ENCODE measurements around the gene OPN1MW.
"Not testable (repeated sequence)": the region's sequence is repeated elsewhere in the genome, so short reads cannot be mapped to it uniquely, and the experiment has no call there.

OPN1MW gene

GRCh38 chrX:154156221-154156620 lies 26.2 kb upstream of the OPN1MW start:
- H3K9ac ChIP-seq (ENCODE audit: low read length); H2AFZ ChIP-seq (ENCODE audit: low read depth, low read length): not testable (repeated sequence)

DNA sequence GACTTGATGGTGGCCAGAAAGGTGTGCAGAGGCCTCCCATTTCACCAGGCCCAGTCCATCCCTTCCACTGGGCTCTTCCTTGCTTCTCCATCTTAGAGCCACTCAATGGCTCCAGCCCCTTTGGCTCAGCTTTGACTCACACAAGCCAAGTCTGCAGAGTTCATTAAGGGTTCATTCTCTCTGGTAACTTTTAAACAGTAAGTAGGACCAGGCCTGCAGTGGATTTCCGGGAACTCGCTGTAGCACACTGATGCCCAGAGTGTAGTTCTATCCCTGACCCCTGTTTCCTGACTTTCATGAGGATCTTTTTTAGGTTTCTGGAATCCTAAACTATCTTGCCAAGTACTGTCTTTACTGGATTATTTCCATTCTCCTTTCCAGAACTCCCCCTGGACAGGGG lies 25.2 kb upstream of the OPN1MW start:
- not testable (repeated sequence) for H3K4me3 ChIP-seq (ENCODE audit: low read length); H4K20me1 ChIP-seq (ENCODE audit: insufficient read depth, low read length); H3K79me2 ChIP-seq (ENCODE audit: low read length); H3K9me3 ChIP-seq (ENCODE audit: insufficient read depth, low read length); H3K9ac ChIP-seq (ENCODE audit: low read length); H3K36me3 ChIP-seq (replicated peaks; ENCODE audit: low read depth, low read length); H3K27ac ChIP-seq (ENCODE audit: low read length); H3K4me2 ChIP-seq (ENCODE audit: low read length); H2AFZ ChIP-seq (ENCODE audit: low read depth, low read length); H3K27me3 ChIP-seq (ENCODE audit: low read depth, low read length); H3K4me1 ChIP-seq (ENCODE audit: low read length)

More at GRCh38 chrX:154156221-154156620, 26.2 kb upstream of the OPN1MW start:
- not testable (repeated sequence) for H4K20me1 ChIP-seq (ENCODE audit: insufficient read depth, low read length); H3K9me3 ChIP-seq (ENCODE audit: insufficient read depth, low read length); H3K4me2 ChIP-seq (ENCODE audit: low read length); H3K27me3 ChIP-seq (ENCODE audit: low read depth, low read length); H3K79me2 ChIP-seq (ENCODE audit: low read length); H3K36me3 ChIP-seq (replicated peaks; ENCODE audit: low read depth, low read length); H3K4me3 ChIP-seq (ENCODE audit: low read length); H3K4me1 ChIP-seq (ENCODE audit: low read length); H3K27ac ChIP-seq (ENCODE audit: low read length)

DNA sequence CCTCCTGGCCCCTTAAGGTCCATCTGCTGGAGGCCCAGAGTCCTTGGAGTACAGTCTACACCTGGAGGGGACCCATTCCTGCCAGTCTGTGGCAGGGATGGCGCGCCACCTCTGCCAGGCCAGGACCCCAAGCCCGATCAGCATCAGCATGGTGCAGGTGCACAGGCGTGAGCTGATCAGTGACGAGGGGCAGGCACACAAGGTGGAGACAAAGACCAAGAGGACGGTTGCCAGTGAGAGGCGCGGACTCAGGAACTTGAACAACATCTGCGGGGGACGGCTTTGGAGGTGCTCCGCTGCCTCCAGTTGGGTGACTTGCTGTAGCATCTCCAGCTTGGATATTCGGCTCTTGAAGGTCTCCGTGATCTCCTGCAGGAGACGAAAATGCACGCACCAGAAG lies 23.1 kb upstream of the OPN1MW start:
- not testable (repeated sequence) for H3K36me3 ChIP-seq (replicated peaks; ENCODE audit: low read depth, low read length); H2AFZ ChIP-seq (ENCODE audit: low read depth, low read length); H3K9me3 ChIP-seq (ENCODE audit: insufficient read depth, low read length); H3K27ac ChIP-seq (ENCODE audit: low read length); H3K27me3 ChIP-seq (ENCODE audit: low read depth, low read length); H3K4me2 ChIP-seq (ENCODE audit: low read length); H3K79me2 ChIP-seq (ENCODE audit: low read length); H3K4me3 ChIP-seq (ENCODE audit: low read length); H3K9ac ChIP-seq (ENCODE audit: low read length); H3K4me1 ChIP-seq (ENCODE audit: low read length); H4K20me1 ChIP-seq (ENCODE audit: insufficient read depth, low read length)

DNA sequence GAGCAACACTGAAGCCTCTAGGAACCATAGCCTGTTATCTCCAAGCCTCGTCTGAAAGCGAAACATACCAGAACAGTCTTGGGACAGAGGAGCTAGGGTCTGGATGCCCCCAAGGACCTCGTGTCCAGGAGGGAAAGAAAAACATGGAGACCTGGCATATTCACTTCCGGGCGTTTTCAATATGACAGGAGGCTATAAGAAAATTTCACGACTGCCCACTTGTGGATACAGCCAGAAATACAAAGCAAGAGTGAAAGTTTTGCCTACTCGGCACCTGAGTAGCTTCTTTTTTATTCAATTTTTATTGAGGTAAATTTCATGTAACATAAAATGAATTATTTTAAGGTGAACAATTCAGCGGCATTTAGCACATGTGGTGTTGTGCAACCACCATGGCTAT lies 17.5 kb upstream of the OPN1MW start:
- not testable (repeated sequence) for H4K20me1 ChIP-seq (ENCODE audit: insufficient read depth, low read length); H3K36me3 ChIP-seq (replicated peaks; ENCODE audit: low read depth, low read length); H3K4me3 ChIP-seq (ENCODE audit: low read length); H3K27ac ChIP-seq (ENCODE audit: low read length); H3K9ac ChIP-seq (ENCODE audit: low read length); H3K27me3 ChIP-seq (ENCODE audit: low read depth, low read length); H3K9me3 ChIP-seq (ENCODE audit: insufficient read depth, low read length); H3K4me1 ChIP-seq (ENCODE audit: low read length); H3K4me2 ChIP-seq (ENCODE audit: low read length); H3K79me2 ChIP-seq (ENCODE audit: low read length); H2AFZ ChIP-seq (ENCODE audit: low read depth, low read length)

- not testable (repeated sequence) for H3K27ac ChIP-seq (ENCODE audit: low read length); H3K36me3 ChIP-seq (replicated peaks; ENCODE audit: low read depth, low read length); H3K4me1 ChIP-seq (ENCODE audit: low read length); H2AFZ ChIP-seq (ENCODE audit: low read depth, low read length); H3K9me3 ChIP-seq (ENCODE audit: insufficient read depth, low read length); H3K27me3 ChIP-seq (ENCODE audit: low read depth, low read length); H3K9ac ChIP-seq (ENCODE audit: low read length); H3K79me2 ChIP-seq (ENCODE audit: low read length); H3K4me3 ChIP-seq (ENCODE audit: low read length); H4K20me1 ChIP-seq (ENCODE audit: insufficient read depth, low read length); H3K4me2 ChIP-seq (ENCODE audit: low read length)
These were observed 14.0 kb upstream of the OPN1MW start for GRCh38 chrX:154168384-154168783.

GRCh38 chrX:154172535-154172943 lies 9.9 kb upstream of the OPN1MW start:
- not testable (repeated sequence) for H3K9ac ChIP-seq (ENCODE audit: low read length); H3K27me3 ChIP-seq (ENCODE audit: low read depth, low read length); H3K4me2 ChIP-seq (ENCODE audit: low read length); H2AFZ ChIP-seq (ENCODE audit: low read depth, low read length); H3K79me2 ChIP-seq (ENCODE audit: low read length); H3K27ac ChIP-seq (ENCODE audit: low read length); H3K9me3 ChIP-seq (ENCODE audit: insufficient read depth, low read length); H4K20me1 ChIP-seq (ENCODE audit: insufficient read depth, low read length); H3K4me3 ChIP-seq (ENCODE audit: low read length); H3K36me3 ChIP-seq (replicated peaks; ENCODE audit: low read depth, low read length); H3K4me1 ChIP-seq (ENCODE audit: low read length)

DNA sequence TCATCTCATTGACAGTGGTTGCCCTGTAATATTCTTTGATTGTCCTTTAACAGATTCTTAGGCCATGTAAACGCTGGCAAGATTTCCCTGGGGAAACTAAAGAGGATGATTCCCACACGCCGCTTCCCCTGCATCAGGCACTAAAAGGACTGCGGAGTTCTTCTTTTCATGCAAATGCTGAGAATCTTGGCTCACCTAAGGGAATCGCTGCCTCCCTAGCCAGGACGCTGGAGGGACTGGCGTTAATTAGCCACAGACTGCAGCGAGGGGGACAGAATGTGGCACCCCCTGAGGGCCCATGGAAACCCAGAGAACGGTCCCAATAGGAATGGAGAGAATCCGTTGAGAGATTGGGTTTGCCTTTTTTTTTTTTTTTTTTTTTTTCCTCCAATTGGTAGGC lies 8.0 kb upstream of the OPN1MW start:
- H3K27ac ChIP-seq (ENCODE audit: low read length); H3K9me3 ChIP-seq (ENCODE audit: insufficient read depth, low read length); H3K4me2 ChIP-seq (ENCODE audit: low read length); H2AFZ ChIP-seq (ENCODE audit: low read depth, low read length); H3K79me2 ChIP-seq (ENCODE audit: low read length); H3K4me1 ChIP-seq (ENCODE audit: low read length); H3K36me3 ChIP-seq (replicated peaks; ENCODE audit: low read depth, low read length); H3K4me3 ChIP-seq (ENCODE audit: low read length); H4K20me1 ChIP-seq (ENCODE audit: insufficient read depth, low read length); H3K27me3 ChIP-seq (ENCODE audit: low read depth, low read length); H3K9ac ChIP-seq (ENCODE audit: low read length): not testable (repeated sequence)

DNA sequence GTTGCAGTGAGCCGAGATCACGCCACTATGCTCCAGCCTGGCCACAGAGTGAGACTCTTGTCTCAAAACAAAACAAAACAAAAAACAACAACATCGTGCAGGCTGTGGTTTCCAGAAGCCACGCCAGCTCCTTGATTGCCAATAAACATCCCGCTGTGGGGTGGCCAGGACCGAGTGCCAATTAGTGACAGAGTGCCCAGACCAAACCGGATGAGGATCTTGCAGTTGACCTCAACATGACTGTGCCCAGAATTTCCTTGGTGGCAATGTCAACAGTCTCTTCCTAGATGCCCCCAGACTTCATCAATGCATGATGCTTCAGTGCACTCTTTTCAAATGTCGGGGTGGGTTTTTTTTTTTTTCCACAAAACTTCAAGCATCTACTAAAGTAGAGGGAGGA lies 1.4 kb downstream of the OPN1MW start:
- not testable (repeated sequence) for H3K4me1 ChIP-seq (ENCODE audit: low read length); H3K9ac ChIP-seq (ENCODE audit: low read length); H3K9me3 ChIP-seq (ENCODE audit: insufficient read depth, low read length); H3K27me3 ChIP-seq (ENCODE audit: low read depth, low read length); H3K79me2 ChIP-seq (ENCODE audit: low read length); H3K4me2 ChIP-seq (ENCODE audit: low read length); H4K20me1 ChIP-seq (ENCODE audit: insufficient read depth, low read length); H2AFZ ChIP-seq (ENCODE audit: low read depth, low read length); H3K27ac ChIP-seq (ENCODE audit: low read length); H3K36me3 ChIP-seq (replicated peaks; ENCODE audit: low read depth, low read length); H3K4me3 ChIP-seq (ENCODE audit: low read length)

DNA sequence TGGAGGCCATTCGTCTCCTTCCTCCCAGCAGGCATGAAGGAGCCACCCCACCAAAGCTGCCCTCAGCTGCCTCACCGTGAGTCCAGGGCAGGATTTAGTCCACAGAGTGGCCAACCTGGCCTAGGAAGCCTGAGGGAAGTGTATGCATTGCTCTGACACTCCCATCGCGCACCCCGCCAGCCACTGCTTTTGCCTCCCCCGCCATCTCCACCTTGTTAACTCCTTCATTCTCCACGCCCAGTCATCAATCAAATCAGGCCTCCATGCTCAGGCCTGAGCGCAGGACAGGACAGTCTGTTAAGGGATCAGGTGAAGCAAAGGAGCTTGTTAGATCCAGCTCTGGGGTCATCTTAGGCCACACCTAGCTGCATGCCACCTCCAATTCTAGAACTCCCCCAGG lies 10.4 kb downstream of the OPN1MW start:
- not testable (repeated sequence) for H3K4me2 ChIP-seq (ENCODE audit: low read length); H4K20me1 ChIP-seq (ENCODE audit: insufficient read depth, low read length); H3K9ac ChIP-seq (ENCODE audit: low read length); H3K27ac ChIP-seq (ENCODE audit: low read length); H3K36me3 ChIP-seq (replicated peaks; ENCODE audit: low read depth, low read length); H3K79me2 ChIP-seq (ENCODE audit: low read length); H2AFZ ChIP-seq (ENCODE audit: low read depth, low read length); H3K9me3 ChIP-seq (ENCODE audit: insufficient read depth, low read length); H3K27me3 ChIP-seq (ENCODE audit: low read depth, low read length); H3K4me1 ChIP-seq (ENCODE audit: low read length); H3K4me3 ChIP-seq (ENCODE audit: low read length)

DNA sequence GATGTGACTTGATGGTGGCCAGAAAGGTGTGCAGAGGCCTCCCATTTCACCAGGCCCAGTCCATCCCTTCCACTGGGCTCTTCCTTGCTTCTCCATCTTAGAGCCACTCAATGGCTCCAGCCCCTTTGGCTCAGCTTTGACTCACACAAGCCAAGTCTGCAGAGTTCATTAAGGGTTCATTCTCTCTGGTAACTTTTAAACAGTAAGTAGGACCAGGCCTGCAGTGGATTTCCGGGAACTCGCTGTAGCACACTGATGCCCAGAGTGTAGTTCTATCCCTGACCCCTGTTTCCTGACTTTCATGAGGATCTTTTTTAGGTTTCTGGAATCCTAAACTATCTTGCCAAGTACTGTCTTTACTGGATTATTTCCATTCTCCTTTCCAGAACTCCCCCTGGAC lies 11.9 kb downstream of the OPN1MW start:
- not testable (repeated sequence) for H3K36me3 ChIP-seq (replicated peaks; ENCODE audit: low read depth, low read length); H3K9me3 ChIP-seq (ENCODE audit: insufficient read depth, low read length); H3K27ac ChIP-seq (ENCODE audit: low read length); H2AFZ ChIP-seq (ENCODE audit: low read depth, low read length); H3K4me3 ChIP-seq (ENCODE audit: low read length); H3K79me2 ChIP-seq (ENCODE audit: low read length); H3K27me3 ChIP-seq (ENCODE audit: low read depth, low read length); H3K4me2 ChIP-seq (ENCODE audit: low read length); H4K20me1 ChIP-seq (ENCODE audit: insufficient read depth, low read length); H3K4me1 ChIP-seq (ENCODE audit: low read length); H3K9ac ChIP-seq (ENCODE audit: low read length)
